ENCODE data around the gene CPM.
A peak's percentile ranks its signal among the peaks of the same experiment; 100 is the strongest.

Gene CPM

GRCh38 chr12:68932961-68933893 lies at the start of gene CPM:
Gene CPM (minus strand): TSS chr12:68933171. CDS start chr12:68932837, 334 bp downstream.
- peak within 1 kb of the TSS; percentile 72 for H3K4me3 ChIP-seq (ENCODE audit: low read depth, low read length)
- TF ChIP-seq POLR2A (IDR thresholded peaks at IDR 0.05; ENCODE audit: extremely low read depth, insufficient read length) (no peak), MAX (IDR thresholded peaks at IDR 0.05; ENCODE audit: low read depth, low read length) (no peak)
- peak; percentile 66 for DNase-seq (ENCODE audit: low read depth)

GRCh38 chr12:68981516-68981915 lies 48.5 kb upstream of the CPM start:
- no peak for TF ChIP-seq MAX (IDR thresholded peaks at IDR 0.05; ENCODE audit: low read depth, low read length)
- TF ChIP-seq MYC (IDR thresholded peaks at IDR 0.05; ENCODE audit: low read depth, low read length) = no peak
- no peak for TF ChIP-seq POLR2A (IDR thresholded peaks at IDR 0.05; ENCODE audit: extremely low read depth, insufficient read length)
- TF ChIP-seq, protein P1, sequence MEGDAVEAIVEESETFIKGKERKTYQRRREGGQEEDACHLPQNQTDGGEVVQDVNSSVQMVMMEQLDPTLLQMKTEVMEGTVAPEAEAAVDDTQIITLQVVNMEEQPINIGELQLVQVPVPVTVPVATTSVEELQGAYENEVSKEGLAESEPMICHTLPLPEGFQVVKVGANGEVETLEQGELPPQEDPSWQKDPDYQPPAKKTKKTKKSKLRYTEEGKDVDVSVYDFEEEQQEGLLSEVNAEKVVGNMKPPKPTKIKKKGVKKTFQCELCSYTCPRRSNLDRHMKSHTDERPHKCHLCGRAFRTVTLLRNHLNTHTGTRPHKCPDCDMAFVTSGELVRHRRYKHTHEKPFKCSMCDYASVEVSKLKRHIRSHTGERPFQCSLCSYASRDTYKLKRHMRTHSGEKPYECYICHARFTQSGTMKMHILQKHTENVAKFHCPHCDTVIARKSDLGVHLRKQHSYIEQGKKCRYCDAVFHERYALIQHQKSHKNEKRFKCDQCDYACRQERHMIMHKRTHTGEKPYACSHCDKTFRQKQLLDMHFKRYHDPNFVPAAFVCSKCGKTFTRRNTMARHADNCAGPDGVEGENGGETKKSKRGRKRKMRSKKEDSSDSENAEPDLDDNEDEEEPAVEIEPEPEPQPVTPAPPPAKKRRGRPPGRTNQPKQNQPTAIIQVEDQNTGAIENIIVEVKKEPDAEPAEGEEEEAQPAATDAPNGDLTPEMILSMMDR (IDR thresholded peaks at IDR 0.05; ENCODE audit: low read depth, low read length) = no peak
- H3K4me3 ChIP-seq (ENCODE audit: low read depth, low read length) = no peak overlapping the region
- no peak for DNase-seq (ENCODE audit: low read depth)

DNA sequence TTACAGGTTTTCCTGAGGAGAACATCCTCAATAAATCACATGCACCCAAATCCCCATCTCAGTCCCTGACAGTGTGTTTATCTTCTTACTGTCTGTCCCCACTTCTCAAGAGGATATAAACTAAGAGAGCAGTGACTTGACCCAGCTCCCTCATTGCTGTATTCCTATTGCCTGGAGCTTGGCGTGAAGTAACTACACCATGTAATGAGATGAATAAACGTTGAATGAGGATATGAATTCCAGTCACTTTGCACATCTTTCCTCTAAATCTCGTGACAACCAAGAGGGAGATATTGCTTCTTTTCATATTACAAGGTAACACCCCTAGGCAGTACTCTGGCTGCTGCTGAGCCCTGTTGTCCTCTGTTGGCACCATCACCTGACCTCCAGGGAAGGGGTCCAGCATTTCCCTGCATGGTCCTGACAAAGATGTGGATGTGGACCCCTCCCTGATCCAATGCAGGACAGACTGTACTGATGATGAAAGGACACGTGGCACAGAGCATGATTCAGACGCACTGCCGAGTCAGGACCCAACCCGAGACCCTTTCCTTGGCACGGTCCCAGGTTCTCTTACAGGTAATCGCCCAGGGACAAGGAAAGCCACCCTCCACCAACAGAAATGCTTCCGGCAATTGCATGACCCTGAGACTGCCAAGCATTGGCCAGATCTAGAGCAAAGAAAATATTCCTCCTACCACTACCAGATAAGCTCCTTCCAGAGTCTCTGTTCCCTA lies 47.7 kb upstream of the CPM start:
- TF ChIP-seq MYC (IDR thresholded peaks at IDR 0.05; ENCODE audit: low read depth, low read length) = no peak
- H3K4me3 ChIP-seq (ENCODE audit: low read depth, low read length) = no peak overlapping the region
- no peak for DNase-seq (ENCODE audit: low read depth)

GRCh38 chr12:68978678-68979077 lies 45.7 kb upstream of the CPM start:
- peak; percentile 25 for DNase-seq (ENCODE audit: low read depth)
- no peak for TF ChIP-seq MAX (IDR thresholded peaks at IDR 0.05; ENCODE audit: low read depth, low read length)
- TF ChIP-seq, protein P1 (IDR thresholded peaks at IDR 0.05; ENCODE audit: low read depth, low read length) = no peak
- no peak for TF ChIP-seq MYC (IDR thresholded peaks at IDR 0.05; ENCODE audit: low read depth, low read length)
- no peak for TF ChIP-seq POLR2A (IDR thresholded peaks at IDR 0.05; ENCODE audit: extremely low read depth, insufficient read length)
- H3K4me3 ChIP-seq (ENCODE audit: low read depth, low read length) = no peak overlapping the region

GRCh38 chr12:68977909-68978610 lies 45.1 kb upstream of the CPM start:
- no peak for DNase-seq (ENCODE audit: low read depth)
- TF ChIP-seq MAX (IDR thresholded peaks at IDR 0.05; ENCODE audit: low read depth, low read length) = no peak

DNA sequence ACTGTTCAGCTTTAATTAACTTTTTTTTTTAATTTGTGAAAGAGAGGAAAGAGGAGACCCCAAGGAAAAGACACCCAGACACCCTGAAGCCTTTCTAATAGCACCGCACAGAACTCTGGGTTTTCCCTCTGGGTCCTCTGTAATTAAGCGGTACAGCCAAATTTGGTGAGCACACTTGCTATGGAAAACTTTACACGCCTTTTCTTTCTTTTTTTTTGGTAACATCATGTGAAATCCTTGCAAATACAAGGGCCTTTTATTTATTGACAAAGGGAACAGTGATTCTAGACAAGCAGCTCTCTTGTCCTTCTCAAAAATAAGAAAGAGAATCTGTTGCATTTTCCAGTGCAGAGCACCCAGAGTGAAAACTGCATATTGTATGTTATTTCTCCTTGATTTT lies 44.4 kb upstream of the CPM start:
- H3K4me3 ChIP-seq (ENCODE audit: low read depth, low read length) = no peak overlapping the region
- no peak for DNase-seq (ENCODE audit: low read depth)
- TF ChIP-seq, protein P1 (IDR thresholded peaks at IDR 0.05; ENCODE audit: low read depth, low read length) = no peak
- TF ChIP-seq MYC (IDR thresholded peaks at IDR 0.05; ENCODE audit: low read depth, low read length) = no peak
- no peak for TF ChIP-seq MAX (IDR thresholded peaks at IDR 0.05; ENCODE audit: low read depth, low read length)
- TF ChIP-seq POLR2A (IDR thresholded peaks at IDR 0.05; ENCODE audit: extremely low read depth, insufficient read length) = no peak

More at GRCh38 chr12:68977909-68978610, 45.1 kb upstream of the CPM start:
- no peak overlapping the region for H3K4me3 ChIP-seq (ENCODE audit: low read depth, low read length)
